GM21360 (cell line): ENCODE results near the gene GABBR2.

Source experiments
- ATAC-seq: cut with Tn5 transposase; IDR thresholded peaks from one replicate; pipeline ENCODE4 v1.9.1; 2021; ENCODE audit warnings: mild to moderate bottlenecking, moderate library complexity; ENCODE audit not compliant: unreplicated experiment

Gene GABBR2

DNA sequence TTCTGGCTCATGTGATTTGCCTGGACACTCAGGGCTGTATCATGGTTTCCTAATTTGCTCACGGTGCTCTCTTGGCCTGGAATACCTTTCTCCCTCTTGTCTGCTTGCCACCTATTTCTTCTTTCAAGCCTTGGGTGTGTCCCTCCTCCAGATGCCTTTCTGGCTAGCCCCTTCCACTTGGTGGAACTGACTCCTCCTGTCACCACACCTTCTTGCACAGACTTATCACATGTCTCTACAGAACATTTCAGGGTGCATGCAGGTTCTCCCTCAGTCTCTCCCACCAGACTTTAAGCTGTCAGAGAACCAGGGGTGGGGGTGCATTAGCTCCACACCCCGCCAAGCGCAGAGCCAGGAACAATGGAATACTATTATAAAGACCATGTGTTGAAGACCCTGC, 455.2 kb downstream of the GABBR2 start:
- ATAC-seq = no peak

DNA sequence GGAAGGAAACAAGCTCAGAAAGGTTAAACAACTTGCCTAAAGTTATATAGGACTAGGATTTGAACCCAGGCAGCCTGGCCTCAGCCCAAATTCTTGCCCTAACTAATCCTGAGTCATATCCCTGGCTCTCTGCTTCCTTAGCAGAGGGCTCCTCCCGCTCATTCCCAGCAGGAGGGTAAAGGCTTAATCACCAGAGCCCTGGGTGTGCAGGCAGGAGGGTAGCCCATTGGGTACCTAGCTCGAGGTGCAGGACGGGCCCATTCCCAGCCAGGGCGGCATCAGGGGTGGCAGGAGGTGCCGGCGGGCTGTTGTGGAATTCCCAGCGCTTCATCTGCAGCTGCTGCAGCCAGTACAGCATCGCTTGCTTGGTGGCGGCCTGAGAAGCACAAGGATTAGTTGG, 457.2 kb downstream of the GABBR2 start:
- ATAC-seq = no peak

GRCh38 chr9:98249771-98250170, 459.0 kb downstream of the GABBR2 start:
- ATAC-seq = no peak

- ATAC-seq = no peak
These were observed 459.8 kb downstream of the GABBR2 start for GRCh38 chr9:98248737-98249474.

- ATAC-seq = no peak
These were observed 460.7 kb downstream of the GABBR2 start for GRCh38 chr9:98247831-98248657.

DNA sequence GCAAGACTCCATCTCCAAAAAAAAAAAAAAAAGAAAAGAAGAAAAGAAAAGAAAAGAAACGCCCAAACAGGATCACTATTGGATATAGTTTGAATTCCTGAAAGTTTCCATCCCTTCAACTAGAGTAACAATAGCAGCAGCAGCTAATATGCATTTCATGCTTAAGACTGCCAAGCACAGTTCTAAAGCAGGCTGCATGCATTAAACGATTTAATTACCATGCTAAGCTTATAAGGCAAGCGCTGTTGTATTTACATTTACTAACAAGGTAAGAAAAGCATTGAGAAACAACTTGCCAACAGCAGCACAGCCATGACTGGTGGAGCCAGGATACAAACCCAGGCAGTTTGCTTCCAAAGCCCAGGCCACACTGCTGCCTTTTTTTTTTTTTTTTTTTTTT, 466.3 kb downstream of the GABBR2 start:
- ATAC-seq = no peak

GRCh38 chr9:98241357-98242300, 467.1 kb downstream of the GABBR2 start:
- ATAC-seq = no peak

DNA sequence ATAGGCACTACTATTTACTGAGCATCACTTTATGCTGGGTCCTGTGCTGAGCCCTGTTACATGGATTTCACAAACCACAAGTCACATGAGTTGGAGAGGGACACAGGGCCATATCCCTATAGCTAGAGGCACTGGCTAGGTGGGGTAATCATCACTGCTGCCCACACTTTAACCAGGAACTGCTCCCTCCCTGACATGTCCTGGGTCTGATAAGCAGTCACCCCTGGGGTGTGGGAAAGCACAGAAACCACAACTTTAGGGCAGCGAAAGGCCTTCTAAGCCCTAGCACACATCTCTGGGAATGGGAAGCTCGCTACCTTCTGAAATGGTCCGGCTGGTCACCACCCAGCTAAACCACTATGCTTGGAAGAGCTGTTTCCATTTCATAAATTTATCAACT, 468.3 kb downstream of the GABBR2 start:
- no peak for ATAC-seq
